ENCODE data around the gene SRGAP1. TPM values are rescaled to one million over a fixed set of nuclear protein-coding genes. Genes with fewer than 3 reads are reported as not detected.

Gene SRGAP1
- total RNA-seq, 1 donor from 2014 or later: 49.3 TPM

- Mint-ChIP-seq H3K36me3 (ENCODE audit: low read depth, unreplicated experiment) (no peaks in the 10 kb centered on the region), H3K4me1 (ENCODE audit: unreplicated experiment) (peaks cover 16% of the 10 kb centered on the region), H3K27me3 (ENCODE audit: unreplicated experiment) (peaks cover 4% of the 10 kb centered on the region), H3K4me3 (ENCODE audit: unreplicated experiment) (no peak overlapping the region), H3K27ac (ENCODE audit: unreplicated experiment) (no peak overlapping the region), H3K9me3 (ENCODE audit: unreplicated experiment) (no peaks in the 10 kb centered on the region)
- DNase-seq (ENCODE audit: low spot score): no peak
- no peak for TF ChIP-seq CTCF (IDR thresholded peaks at IDR 0.05; ENCODE audit: unreplicated experiment)
These were observed 132.4 kb downstream of the SRGAP1 start for GRCh38 chr12:63976902-63977395.

- Mint-ChIP-seq H3K4me3 (ENCODE audit: unreplicated experiment) (no peak overlapping the region), H3K27ac (ENCODE audit: unreplicated experiment) (no peak overlapping the region), H3K27me3 (ENCODE audit: unreplicated experiment) (peaks cover 4% of the 10 kb centered on the region), H3K4me1 (ENCODE audit: unreplicated experiment) (peaks cover 16% of the 10 kb centered on the region), H3K9me3 (ENCODE audit: unreplicated experiment) (no peaks in the 10 kb centered on the region), H3K36me3 (ENCODE audit: low read depth, unreplicated experiment) (no peaks in the 10 kb centered on the region)
- TF ChIP-seq CTCF (IDR thresholded peaks at IDR 0.05; ENCODE audit: unreplicated experiment): no peak
- no peak for DNase-seq (ENCODE audit: low spot score)
These were observed 132.9 kb downstream of the SRGAP1 start for GRCh38 chr12:63977441-63977840.

- peaks cover 4% of the 10 kb centered on the region for H3K27me3 Mint-ChIP-seq (ENCODE audit: unreplicated experiment)
- peaks cover 16% of the 10 kb centered on the region for H3K4me1 Mint-ChIP-seq (ENCODE audit: unreplicated experiment)
- no peak overlapping the region for H3K27ac Mint-ChIP-seq (ENCODE audit: unreplicated experiment)
- no peak for DNase-seq (ENCODE audit: low spot score)
- H3K36me3 Mint-ChIP-seq (ENCODE audit: low read depth, unreplicated experiment): no peaks in the 10 kb centered on the region
- TF ChIP-seq CTCF (IDR thresholded peaks at IDR 0.05; ENCODE audit: unreplicated experiment): no peak
- H3K9me3 Mint-ChIP-seq (ENCODE audit: unreplicated experiment): no peaks in the 10 kb centered on the region
- no peak overlapping the region for H3K4me3 Mint-ChIP-seq (ENCODE audit: unreplicated experiment)
These were observed 134.0 kb downstream of the SRGAP1 start for GRCh38 chr12:63978519-63978918.

GRCh38 chr12:63980211-63980610, 135.7 kb downstream of the SRGAP1 start:
- H3K36me3 Mint-ChIP-seq (ENCODE audit: low read depth, unreplicated experiment): no peaks in the 10 kb centered on the region
- no peak overlapping the region for H3K4me3 Mint-ChIP-seq (ENCODE audit: unreplicated experiment)
- no peak for DNase-seq (ENCODE audit: low spot score)
- no peak overlapping the region for H3K27ac Mint-ChIP-seq (ENCODE audit: unreplicated experiment)
- H3K27me3 Mint-ChIP-seq (ENCODE audit: unreplicated experiment): peaks cover 3% of the 10 kb centered on the region
- no peaks in the 10 kb centered on the region for H3K9me3 Mint-ChIP-seq (ENCODE audit: unreplicated experiment)
- H3K4me1 Mint-ChIP-seq (ENCODE audit: unreplicated experiment): peaks cover 16% of the 10 kb centered on the region
- TF ChIP-seq CTCF (IDR thresholded peaks at IDR 0.05; ENCODE audit: unreplicated experiment): no peak

GRCh38 chr12:63981343-63981742, 136.8 kb downstream of the SRGAP1 start:
- H3K27me3 Mint-ChIP-seq (ENCODE audit: unreplicated experiment): peaks cover 4% of the 10 kb centered on the region
- no peak for TF ChIP-seq CTCF (IDR thresholded peaks at IDR 0.05; ENCODE audit: unreplicated experiment)
- no peak overlapping the region for H3K4me3 Mint-ChIP-seq (ENCODE audit: unreplicated experiment)
- H3K9me3 Mint-ChIP-seq (ENCODE audit: unreplicated experiment): no peaks in the 10 kb centered on the region
- no peak overlapping the region for H3K27ac Mint-ChIP-seq (ENCODE audit: unreplicated experiment)
- H3K4me1 Mint-ChIP-seq (ENCODE audit: unreplicated experiment): peaks cover 16% of the 10 kb centered on the region
- no peak for DNase-seq (ENCODE audit: low spot score)
- H3K36me3 Mint-ChIP-seq (ENCODE audit: low read depth, unreplicated experiment): peaks cover 4% of the 10 kb centered on the region

Measured in endothelial cell (in vitro differentiated cells).